Measurements from ENCODE around the gene ZNF397.

Gene ZNF397

GRCh38 chr18:35242426-35242825 is 1.6 kb downstream of the ZNF397 start:
- peaks cover 49% of the 10 kb centered on the region for H3K36me3 ChIP-seq (ENCODE audit: insufficient read depth, low read length)
- peak overlapping the region in 1 of 2 experiments; percentile 87; a peak in 1 of 4 replicates for H3K4me3 ChIP-seq (ENCODE audit: low read depth in 1 of 2, low read length in 2 of 2)
- no peak overlapping the region for H3K27ac ChIP-seq (ENCODE audit: low read length)
- DNase-seq (no peak), ATAC-seq (ENCODE audit: insufficient read depth, low read depth) (no peak)
- H4K20me1 ChIP-seq (ENCODE audit: insufficient read depth, low read length) = no peaks in the 10 kb centered on the region
- no peak overlapping the region for H2AFZ ChIP-seq (ENCODE audit: low read depth, low read length)
- H3K79me2 ChIP-seq (ENCODE audit: insufficient read depth, low read length) = peaks cover 29% of the 10 kb centered on the region
- no peaks in the 10 kb centered on the region for H3K27me3 ChIP-seq (ENCODE audit: insufficient read depth, low read length, poor library complexity)
- H3K4me2 ChIP-seq (ENCODE audit: insufficient read depth, low read length) = peak overlapping the region; percentile 90
- H3K9me3 ChIP-seq (ENCODE audit: insufficient read depth, low read length, severe bottlenecking) = no peaks in the 10 kb centered on the region
- peak overlapping the region; percentile 87; the same call in 1 of the 2 replicates for H3K9ac ChIP-seq (ENCODE audit: low read depth, low read length)
- TF ChIP-seq CTCF (IDR thresholded peaks at IDR 0.05; ENCODE audit: borderline replicate concordance, extremely low read depth, low read length, poor library complexity, severe bottlenecking) = no peak
- TF ChIP-seq EZH2 (IDR thresholded peaks at IDR 0.05; ENCODE audit: borderline replicate concordance, low read depth, low read length, severe bottlenecking) = no peak
- H3K4me1 ChIP-seq (ENCODE audit: insufficient read depth, low read length) = peaks cover 20% of the 10 kb centered on the region

GRCh38 chr18:35244671-35245070 is 3.8 kb downstream of the ZNF397 start:
- Histone ChIP-seq H3K27me3 (ENCODE audit: insufficient read depth, low read length, poor library complexity) (no peaks in the 10 kb centered on the region), H4K20me1 (ENCODE audit: insufficient read depth, low read length) (no peaks in the 10 kb centered on the region), H3K9ac (ENCODE audit: low read depth, low read length) (no peak overlapping the region), H3K4me1 (ENCODE audit: insufficient read depth, low read length) (peaks cover 18% of the 10 kb centered on the region), H2AFZ (ENCODE audit: low read depth, low read length) (no peak overlapping the region), H3K9me3 (ENCODE audit: insufficient read depth, low read length, severe bottlenecking) (no peaks in the 10 kb centered on the region), H3K36me3 (ENCODE audit: insufficient read depth, low read length) (peaks cover 65% of the 10 kb centered on the region), H3K79me2 (ENCODE audit: insufficient read depth, low read length) (peaks cover 29% of the 10 kb centered on the region), H3K4me3 (ENCODE audit: low read depth in 1 of 2, low read length in 2 of 2) (no peak overlapping the region), H3K27ac (ENCODE audit: low read length) (no peak overlapping the region), H3K4me2 (ENCODE audit: insufficient read depth, low read length) (no peak overlapping the region)
- DNase-seq (no peak), ATAC-seq (ENCODE audit: insufficient read depth, low read depth) (no peak)
- no peak for TF ChIP-seq CTCF (IDR thresholded peaks at IDR 0.05; ENCODE audit: borderline replicate concordance, extremely low read depth, low read length, poor library complexity, severe bottlenecking)

- peaks cover 29% of the 10 kb centered on the region for H3K79me2 ChIP-seq (ENCODE audit: insufficient read depth, low read length)
- H3K9me3 ChIP-seq (ENCODE audit: insufficient read depth, low read length, severe bottlenecking) = no peaks in the 10 kb centered on the region
These were observed 5.0 kb downstream of the ZNF397 start for GRCh38 chr18:35245719-35246317.

More at GRCh38 chr18:35245719-35246317, 5.0 kb downstream of the ZNF397 start:
- TF ChIP-seq EZH2 (IDR thresholded peaks at IDR 0.05; ENCODE audit: borderline replicate concordance, low read depth, low read length, severe bottlenecking) = no peak
- no peak for TF ChIP-seq CTCF (IDR thresholded peaks at IDR 0.05; ENCODE audit: borderline replicate concordance, extremely low read depth, low read length, poor library complexity, severe bottlenecking)
- no peak overlapping the region for H3K9ac ChIP-seq (ENCODE audit: low read depth, low read length)
- H3K4me3 ChIP-seq (ENCODE audit: low read depth in 1 of 2, low read length in 2 of 2) = no peak overlapping the region
- no peak overlapping the region for H3K4me2 ChIP-seq (ENCODE audit: insufficient read depth, low read length)
- no peak overlapping the region for H3K27ac ChIP-seq (ENCODE audit: low read length)
- DNase-seq (no peak), ATAC-seq (ENCODE audit: insufficient read depth, low read depth) (no peak)
- H3K4me1 ChIP-seq (ENCODE audit: insufficient read depth, low read length) = peaks cover 12% of the 10 kb centered on the region
- H4K20me1 ChIP-seq (ENCODE audit: insufficient read depth, low read length) = no peaks in the 10 kb centered on the region
- H2AFZ ChIP-seq (ENCODE audit: low read depth, low read length) = no peak overlapping the region
- peaks cover 69% of the 10 kb centered on the region for H3K36me3 ChIP-seq (ENCODE audit: insufficient read depth, low read length)
- no peaks in the 10 kb centered on the region for H3K27me3 ChIP-seq (ENCODE audit: insufficient read depth, low read length, poor library complexity)

All from DND-41 (cell line).